Airway epithelial cell (primary cell): Measurements from ENCODE around the gene TTC9. TPM values are rescaled to one million over a fixed set of nuclear protein-coding genes. Genes with fewer than 3 reads are reported as not detected.

Source experiments
- total RNA-seq: library from RNA; depleted of rRNA; stranded (reverse); fragments of >200 nt; gene quantifications from 2 replicates; pipeline ENCODE4 v1.2.3, GENCODE V29; 2015

The TTC9 gene
- 14.1 and 16.3 TPM in 2 replicates for total RNA-seq

GRCh38 chr14:70641548-70642302, at the start of gene TTC9:
TSS of gene TTC9 (plus strand) at chr14:70641916. CDS start at chr14:70642130, 214 bp downstream.

GRCh38 chr14:70600382-70601157, 41.1 kb upstream of the TTC9 start, which contains the start of gene MED6:
TSS of gene MED6 (minus strand) at chr14:70600655. CDS start at chr14:70600637, 18 bp downstream.

Other genes with a start within 250 kb of the TTC9 start
- gene SYNJ2BP, start 224.8 kb upstream of the TTC9 start, total RNA-seq = 7.5 and 8.4 TPM in 2 replicates
- gene ADAM21, start 189.7 kb upstream of the TTC9 start, total RNA-seq = 0.14 and 1.2 TPM in 2 replicates
- gene ADAM20, start 106.9 kb upstream of the TTC9 start, total RNA-seq = not detected in 2 replicates
- 20.6 and 25.6 TPM in 2 replicates for gene MED6, start 41.3 kb upstream of the TTC9 start, total RNA-seq
- 12.2 and 15.7 TPM in 2 replicates for gene MAP3K9, start 167.6 kb downstream of the TTC9 start, total RNA-seq